Activated naive CD8-positive, alpha-beta T cell treated with anti-CD3 and anti-CD28 coated beads, Interleukin-2, amount 50 U/mL, for 24 hours (primary cell): ENCODE results near the gene NGB.
A peak's percentile ranks its signal among the peaks of the same experiment; 100 is the strongest.
"Not testable (repeated sequence)": the region's sequence is repeated elsewhere in the genome, so short reads cannot be mapped to it uniquely, and the experiment has no call there.

Experiments
- ATAC-seq: fragments of 150-1000 bp; cut with Tn5 transposase; one replicate; pipeline ENCODE4 v1.10.0; 2021
- DNase-seq: peaks from one replicate; pipeline ENCODE4 v3.0.0; 2021
- H3K27ac Mint-ChIP-seq: one replicate; pipeline ENCODE4 v1.8.0; 2021; ENCODE audit warnings: mild to moderate bottlenecking, mixed read lengths
- H3K27me3 Mint-ChIP-seq: one replicate; pipeline ENCODE4 v1.8.0; 2021; ENCODE audit warnings: mixed read lengths
- H3K36me3 Mint-ChIP-seq: one replicate; pipeline ENCODE4 v1.8.0; 2021; ENCODE audit warnings: low read depth, mixed read lengths
- H3K4me1 Mint-ChIP-seq: one replicate; pipeline ENCODE4 v1.8.0; 2021; ENCODE audit warnings: mixed read lengths
- H3K4me3 Mint-ChIP-seq: one replicate; pipeline ENCODE4 v1.8.0; 2021; ENCODE audit warnings: mild to moderate bottlenecking, moderate library complexity, mixed read lengths
- H3K9me3 Mint-ChIP-seq: one replicate; pipeline ENCODE4 v1.8.0; 2021; ENCODE audit warnings: mixed read lengths

Gene NGB

GRCh38 chr14:77271113-77271710 is at the start of gene NGB:
Gene NGB, minus strand, starts transcription at chr14:77271206. Its CDS starts 269 bp downstream, at chr14:77270937.
- Mint-ChIP-seq H3K4me3 (no peak within 1 kb of the TSS), H3K4me1 (no peaks in the 10 kb centered on the region), H3K9me3 (no peaks in the 10 kb centered on the region), H3K27ac (no peak within 1 kb of the TSS), H3K36me3 (peaks cover 2% of the 10 kb centered on the region), H3K27me3 (peaks cover 35% of the 10 kb centered on the region)
- ATAC-seq (no peak), DNase-seq (no peak)

- H3K27ac Mint-ChIP-seq: peak within 1 kb of the TSS; percentile 99
These were observed 49.4 kb upstream of the NGB start, which contains the start of gene POMT2 for GRCh38 chr14:77320238-77320935. Gene POMT2, minus strand, starts transcription at chr14:77320883. Its CDS starts 202 bp downstream, at chr14:77320681.

GRCh38 chr14:77319422-77319821 is 48.4 kb upstream of the NGB start:
- H3K4me3 Mint-ChIP-seq: no peak overlapping the region
- ATAC-seq (no peak), DNase-seq (no peak)
- H3K9me3 Mint-ChIP-seq: no peaks in the 10 kb centered on the region
- H3K27me3 Mint-ChIP-seq: no peaks in the 10 kb centered on the region
- peaks cover 23% of the 10 kb centered on the region for H3K4me1 Mint-ChIP-seq
- no peaks in the 10 kb centered on the region for H3K36me3 Mint-ChIP-seq
- no peak overlapping the region for H3K27ac Mint-ChIP-seq

More at GRCh38 chr14:77320238-77320935, 49.4 kb upstream of the NGB start, which contains the start of gene POMT2:
- Mint-ChIP-seq H3K27me3 (no peaks in the 10 kb centered on the region), H3K36me3 (no peaks in the 10 kb centered on the region), H3K9me3 (no peaks in the 10 kb centered on the region), H3K4me3 (peak within 1 kb of the TSS; percentile 97), H3K4me1 (peaks cover 23% of the 10 kb centered on the region)
- DNase-seq: peak; percentile 92
- peak; percentile 67 for ATAC-seq

GRCh38 chr14:77318756-77319155 is 47.8 kb upstream of the NGB start:
- H3K27ac Mint-ChIP-seq, H3K27me3 Mint-ChIP-seq, H3K4me3 Mint-ChIP-seq, DNase-seq, H3K9me3 Mint-ChIP-seq, ATAC-seq, H3K36me3 Mint-ChIP-seq: not testable (repeated sequence)
- H3K4me1 Mint-ChIP-seq: peaks cover 23% of the 10 kb centered on the region

DNA sequence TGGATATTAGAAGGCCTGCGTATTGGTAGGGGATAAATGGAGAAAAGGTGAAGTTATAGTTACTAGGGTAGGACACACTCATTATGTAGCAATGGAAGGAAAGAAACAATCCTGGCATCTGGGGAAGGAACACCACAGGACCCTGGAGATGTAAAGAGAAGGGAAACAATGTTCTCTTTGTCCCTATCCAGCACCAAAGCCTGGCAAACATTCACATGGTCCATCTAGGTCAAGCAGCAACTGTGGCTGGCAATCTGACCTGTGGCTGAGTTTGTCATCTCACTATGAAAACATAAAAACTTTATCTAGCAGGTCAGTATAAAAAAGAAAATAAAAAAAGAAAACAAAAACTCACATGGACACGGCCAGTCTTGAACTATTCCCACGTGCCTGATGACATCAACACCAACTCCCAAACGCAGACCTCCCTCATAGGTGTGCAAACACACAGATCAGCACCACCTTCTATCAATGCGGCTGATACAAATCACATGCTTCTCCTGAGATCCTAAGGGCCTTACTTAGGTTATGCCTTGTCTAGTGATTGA is 47.1 kb upstream of the NGB start:
- no peak for ATAC-seq
- H3K36me3 Mint-ChIP-seq: no peaks in the 10 kb centered on the region
- no peak overlapping the region for H3K27ac Mint-ChIP-seq
- H3K9me3 Mint-ChIP-seq: no peaks in the 10 kb centered on the region
- H3K4me1 Mint-ChIP-seq: peaks cover 23% of the 10 kb centered on the region
- no peaks in the 10 kb centered on the region for H3K27me3 Mint-ChIP-seq
- no peak for DNase-seq
- H3K4me3 Mint-ChIP-seq: no peak overlapping the region

- no peak overlapping the region for H3K4me3 Mint-ChIP-seq
- H3K27me3 Mint-ChIP-seq: no peaks in the 10 kb centered on the region
- peaks cover 16% of the 10 kb centered on the region for H3K4me1 Mint-ChIP-seq
- no peaks in the 10 kb centered on the region for H3K36me3 Mint-ChIP-seq
- no peak for DNase-seq
- no peaks in the 10 kb centered on the region for H3K9me3 Mint-ChIP-seq
- no peak overlapping the region for H3K27ac Mint-ChIP-seq
- ATAC-seq: no peak
These were observed 45.9 kb upstream of the NGB start for GRCh38 chr14:77316872-77317301.

DNA sequence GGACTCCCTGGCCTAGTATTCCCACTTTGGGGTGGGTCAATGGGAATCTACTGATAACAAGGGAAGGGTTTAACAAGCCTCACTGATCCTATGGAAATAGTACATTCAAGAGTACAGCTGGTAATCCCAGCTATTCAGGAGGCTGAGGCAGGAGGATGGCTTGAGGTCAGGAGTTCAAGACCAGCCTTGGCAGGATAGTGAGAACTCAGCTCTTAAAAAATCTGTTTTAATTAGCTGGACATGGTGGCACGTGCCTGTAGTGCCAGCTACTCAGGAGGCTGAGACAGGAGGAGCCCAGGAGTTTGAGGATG is 45.1 kb upstream of the NGB start:
- H3K9me3 Mint-ChIP-seq: no peaks in the 10 kb centered on the region
- no peak for ATAC-seq
- H3K4me1 Mint-ChIP-seq: peaks cover 12% of the 10 kb centered on the region
- no peak overlapping the region for H3K4me3 Mint-ChIP-seq
- H3K27me3 Mint-ChIP-seq: no peaks in the 10 kb centered on the region
- no peaks in the 10 kb centered on the region for H3K36me3 Mint-ChIP-seq
- no peak overlapping the region for H3K27ac Mint-ChIP-seq
- DNase-seq: no peak

DNA sequence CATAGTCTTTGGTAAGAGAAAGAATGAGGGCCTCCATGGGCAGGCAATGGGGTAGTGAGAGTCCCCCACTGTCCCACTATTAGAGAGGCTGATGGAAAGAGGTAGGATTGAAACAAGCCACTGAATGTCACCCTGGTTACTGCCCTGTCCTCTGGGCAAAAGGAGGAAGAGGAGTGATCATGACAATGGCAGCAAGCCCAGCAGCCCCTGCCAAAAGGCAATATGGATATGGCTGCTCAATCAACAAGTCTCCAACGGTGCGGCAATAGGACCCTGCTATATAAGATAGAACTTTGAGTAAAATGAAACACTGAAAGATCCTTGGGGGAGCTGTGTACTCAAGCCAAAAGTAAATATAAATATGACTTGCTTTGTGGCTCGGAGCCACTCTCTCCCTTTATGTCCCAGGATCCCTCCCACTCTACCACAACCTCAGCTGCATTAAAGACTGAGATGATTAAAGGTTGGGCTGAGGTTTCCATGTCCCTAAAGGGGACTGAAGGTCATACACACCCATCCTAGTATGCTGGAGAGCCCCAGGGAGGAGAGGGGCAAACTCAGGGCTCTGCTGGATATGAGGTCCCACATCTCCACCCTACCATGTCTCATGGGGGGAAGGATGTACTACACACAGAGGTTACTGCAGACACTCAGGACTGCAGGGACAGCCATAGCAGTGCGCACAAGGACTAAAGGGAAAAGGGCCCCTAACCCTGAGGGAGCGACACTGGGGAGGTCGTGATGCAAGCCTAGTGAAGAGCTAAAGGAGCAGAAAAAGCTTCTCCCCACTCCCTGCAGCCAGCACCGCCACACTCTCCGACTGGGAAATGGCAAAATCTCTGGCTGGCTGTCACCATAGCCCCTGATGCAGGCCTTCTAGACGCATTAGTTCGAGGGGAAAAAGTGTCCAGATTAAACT is 43.8 kb upstream of the NGB start:
- H3K27ac Mint-ChIP-seq: no peak overlapping the region
- H3K36me3 Mint-ChIP-seq: no peaks in the 10 kb centered on the region
- DNase-seq (no peak), ATAC-seq (no peak)
- H3K27me3 Mint-ChIP-seq: no peaks in the 10 kb centered on the region
- no peak overlapping the region for H3K4me3 Mint-ChIP-seq
- no peaks in the 10 kb centered on the region for H3K9me3 Mint-ChIP-seq
- peaks cover 5% of the 10 kb centered on the region for H3K4me1 Mint-ChIP-seq

DNA sequence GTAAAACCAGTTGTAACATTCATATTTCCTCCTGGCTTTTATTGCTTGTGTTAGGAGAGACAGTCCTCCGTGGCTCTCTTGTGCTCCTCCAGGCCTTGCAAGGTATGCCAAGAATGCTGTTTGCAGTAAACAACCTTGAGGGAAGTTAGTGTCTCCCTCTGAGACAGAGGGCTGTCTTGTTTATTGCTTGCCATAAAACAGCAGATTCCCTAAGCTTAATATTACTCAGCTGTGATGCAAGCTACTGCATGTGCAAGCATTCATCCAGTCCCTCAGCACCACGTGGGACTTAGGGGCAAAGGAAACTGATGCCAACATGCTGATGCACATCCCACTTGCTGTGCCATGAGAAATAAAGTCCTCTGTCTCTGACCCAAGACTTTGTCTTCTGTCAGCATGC is 43.0 kb upstream of the NGB start:
- Mint-ChIP-seq H3K27me3 (no peaks in the 10 kb centered on the region), H3K9me3 (no peaks in the 10 kb centered on the region), H3K4me3 (no peak overlapping the region), H3K27ac (no peak overlapping the region), H3K4me1 (peaks cover under 1% of the 10 kb centered on the region), H3K36me3 (no peaks in the 10 kb centered on the region)
- DNase-seq (no peak), ATAC-seq (no peak)

DNA sequence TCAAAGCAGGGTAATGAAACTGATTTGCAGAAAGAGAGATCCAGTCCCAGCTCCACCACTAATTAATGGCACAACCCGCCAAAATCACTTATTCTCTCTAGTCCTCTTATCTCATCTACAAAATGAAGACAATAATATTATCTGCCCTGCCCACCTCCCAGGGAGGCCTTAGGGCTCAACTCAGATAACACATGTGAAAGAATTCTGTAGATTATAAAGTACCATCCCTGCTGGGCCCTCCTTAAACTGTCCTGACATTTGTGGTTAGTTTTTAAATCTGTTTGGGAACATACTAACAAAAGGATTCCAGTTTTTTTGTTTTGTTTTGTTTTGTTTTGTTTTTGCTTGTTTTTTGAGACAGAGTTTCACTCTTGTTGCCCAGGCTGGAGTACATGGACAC is 42.4 kb upstream of the NGB start:
- Mint-ChIP-seq H3K36me3 (no peaks in the 10 kb centered on the region), H3K27ac (no peak overlapping the region), H3K9me3 (no peaks in the 10 kb centered on the region), H3K27me3 (no peaks in the 10 kb centered on the region), H3K4me1 (no peaks in the 10 kb centered on the region), H3K4me3 (no peak overlapping the region)
- ATAC-seq (no peak), DNase-seq (no peak)

DNA sequence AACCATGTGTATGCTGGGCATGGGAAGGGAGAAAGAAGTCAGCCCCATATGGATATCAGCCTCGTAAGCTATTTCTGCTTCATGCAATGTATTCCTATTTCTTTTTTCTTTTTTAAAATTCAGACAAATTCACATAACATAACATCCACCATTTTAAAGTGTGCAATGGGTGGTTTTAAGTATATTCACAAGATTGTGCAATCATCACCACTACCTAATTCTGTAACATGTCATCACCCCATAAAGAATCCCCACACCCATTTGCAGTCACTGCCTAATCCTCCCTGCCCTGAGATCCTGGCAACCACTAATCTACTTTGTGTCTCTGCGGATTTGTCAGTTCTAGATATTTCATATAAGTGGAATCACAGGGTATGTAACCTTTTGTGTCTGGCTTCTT is 40.2 kb upstream of the NGB start:
- Mint-ChIP-seq H3K27ac (no peak overlapping the region), H3K36me3 (no peaks in the 10 kb centered on the region), H3K4me1 (peaks cover 12% of the 10 kb centered on the region), H3K27me3 (no peaks in the 10 kb centered on the region), H3K9me3 (no peaks in the 10 kb centered on the region), H3K4me3 (no peak overlapping the region)
- no peak for ATAC-seq
- DNase-seq: no peak

DNA sequence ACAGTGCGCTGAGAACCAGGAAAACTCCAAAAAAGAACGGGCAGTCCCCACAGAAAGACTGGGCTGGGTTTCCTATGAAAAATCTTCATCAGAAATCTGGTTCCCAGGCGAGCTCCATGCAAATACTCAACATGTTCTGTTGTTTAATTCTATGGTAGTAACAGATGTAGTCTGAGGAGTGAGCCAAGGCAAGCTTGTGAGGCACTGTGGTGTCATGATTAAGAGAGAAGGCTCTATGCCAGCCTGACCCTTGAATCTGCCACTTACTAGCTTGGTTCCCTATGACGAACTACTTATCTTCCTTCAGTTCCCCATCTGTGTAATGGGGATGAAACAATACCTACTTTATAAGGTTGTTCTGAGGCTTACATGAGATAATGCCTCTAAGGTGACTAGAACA is 39.0 kb upstream of the NGB start:
- H3K27ac Mint-ChIP-seq: no peak overlapping the region
- peaks cover 12% of the 10 kb centered on the region for H3K4me1 Mint-ChIP-seq
- no peaks in the 10 kb centered on the region for H3K27me3 Mint-ChIP-seq
- ATAC-seq: no peak
- no peaks in the 10 kb centered on the region for H3K9me3 Mint-ChIP-seq
- no peak for DNase-seq
- no peak overlapping the region for H3K4me3 Mint-ChIP-seq
- peaks cover 2% of the 10 kb centered on the region for H3K36me3 Mint-ChIP-seq

GRCh38 chr14:77309131-77309530 is 38.1 kb upstream of the NGB start:
- peaks cover 14% of the 10 kb centered on the region for H3K4me1 Mint-ChIP-seq
- DNase-seq: no peak
- H3K9me3 Mint-ChIP-seq: no peaks in the 10 kb centered on the region
- H3K4me3 Mint-ChIP-seq: no peak overlapping the region
- peaks cover 2% of the 10 kb centered on the region for H3K36me3 Mint-ChIP-seq
- no peak overlapping the region for H3K27ac Mint-ChIP-seq
- no peak for ATAC-seq
- H3K27me3 Mint-ChIP-seq: no peaks in the 10 kb centered on the region

- DNase-seq (no peak), ATAC-seq (peak; percentile 31)
- Mint-ChIP-seq H3K9me3 (no peaks in the 10 kb centered on the region), H3K36me3 (peaks cover 6% of the 10 kb centered on the region), H3K27me3 (no peaks in the 10 kb centered on the region), H3K4me1 (peaks cover 32% of the 10 kb centered on the region), H3K4me3 (no peak overlapping the region), H3K27ac (no peak overlapping the region)
These were observed 36.0 kb upstream of the NGB start for GRCh38 chr14:77306851-77307496.
